Measurements from ENCODE around the gene DLX3.

- TF ChIP-seq CTCF (IDR thresholded peaks at IDR 0.05) (no peak), POLR2A (IDR thresholded peaks at IDR 0.05) (no peak)
Measured at GRCh38 chr17:49997301-49997650, 2.3 kb upstream of the DLX3 start.
